HG03565 (cell line): ENCODE measurements around the gene ABHD16A.
"Not testable (repeated sequence)": the region's sequence is repeated elsewhere in the genome, so short reads cannot be mapped to it uniquely, and the experiment has no call there.

Experiments used
- ATAC-seq: cut with Tn5 transposase; IDR thresholded peaks from one replicate; pipeline ENCODE4 v1.9.1; 2021; ENCODE audit warnings: mild to moderate bottlenecking, moderate library complexity; ENCODE audit not compliant: unreplicated experiment

The ABHD16A gene

GRCh38 chr6:31715022-31715958 is 12.2 kb upstream of the ABHD16A start, which contains the start of gene LY6G6D:
Gene LY6G6D, plus strand, starts transcription at chr6:31715348. Its CDS starts 8 bp downstream, at chr6:31715356.
- no peak for ATAC-seq

- no peak for ATAC-seq
These were observed 11.0 kb upstream of the ABHD16A start for GRCh38 chr6:31713991-31714684.

- ATAC-seq, result no peak
These were observed 10.3 kb upstream of the ABHD16A start for GRCh38 chr6:31713465-31713864.

- ATAC-seq, result no peak
These were observed 9.2 kb upstream of the ABHD16A start for GRCh38 chr6:31712296-31712695.

GRCh38 chr6:31711233-31711632 is 8.1 kb upstream of the ABHD16A start:
- no peak for ATAC-seq

GRCh38 chr6:31710523-31711219 is 7.5 kb upstream of the ABHD16A start:
- no peak for ATAC-seq

GRCh38 chr6:31709157-31709556 is 6.0 kb upstream of the ABHD16A start:
- not testable (repeated sequence) for ATAC-seq

GRCh38 chr6:31708224-31708623 is 5.1 kb upstream of the ABHD16A start:
- ATAC-seq, result no peak

GRCh38 chr6:31707701-31708100 is 4.6 kb upstream of the ABHD16A start:
- no peak for ATAC-seq

GRCh38 chr6:31706599-31706998 is 3.5 kb upstream of the ABHD16A start, which contains the start of gene LY6G6F:
Gene LY6G6F, plus strand, starts transcription at chr6:31706866. Its CDS starts 41 bp downstream, at chr6:31706907.
- no peak for ATAC-seq

- ATAC-seq, result no peak
These were observed 2.8 kb upstream of the ABHD16A start for GRCh38 chr6:31705931-31706330.

- ATAC-seq, result no peak
These were observed 712 bp downstream of the ABHD16A start for GRCh38 chr6:31702405-31702818.

- no peak for ATAC-seq
These were observed 1.3 kb downstream of the ABHD16A start for GRCh38 chr6:31701666-31702404.

GRCh38 chr6:31700740-31701401 is 2.3 kb downstream of the ABHD16A start:
- no peak for ATAC-seq

- ATAC-seq, result no peak
These were observed 5.6 kb downstream of the ABHD16A start for GRCh38 chr6:31697555-31697954.

- no peak for ATAC-seq
These were observed 9.6 kb downstream of the ABHD16A start for GRCh38 chr6:31693535-31693934.

- no peak for ATAC-seq
These were observed 10.2 kb downstream of the ABHD16A start for GRCh38 chr6:31692886-31693285.

GRCh38 chr6:31692353-31692752 is 10.8 kb downstream of the ABHD16A start:
- ATAC-seq, result no peak

- ATAC-seq, result no peak
These were observed 11.5 kb downstream of the ABHD16A start for GRCh38 chr6:31691564-31692108.

GRCh38 chr6:31691078-31691463 is 12.1 kb downstream of the ABHD16A start:
- no peak for ATAC-seq
